ENCODE results near the gene POLR3GL.

- no peak for TF ChIP-seq EP300 (IDR thresholded peaks at IDR 0.05; ENCODE audit: borderline replicate concordance)
- TF ChIP-seq MAX (IDR thresholded peaks at IDR 0.05) = no peak
- no peak for TF ChIP-seq RAD21 (IDR thresholded peaks at IDR 0.05; ENCODE audit: low read depth)
- TF ChIP-seq CEBPB (IDR thresholded peaks at IDR 0.05) = no peak
- no peak for TF ChIP-seq REST (IDR thresholded peaks at IDR 0.05; ENCODE audit: low read depth)
- TF ChIP-seq YY1 (IDR thresholded peaks at IDR 0.05; ENCODE audit: low read depth) = no peak
- no peak for TF ChIP-seq NFIC (IDR thresholded peaks at IDR 0.05)
- no peak for TF ChIP-seq TCF12 (IDR thresholded peaks at IDR 0.05; ENCODE audit: low read depth)
- TF ChIP-seq CREB1 (IDR thresholded peaks at IDR 0.05; ENCODE audit: low read depth) = no peak
- no peak for TF ChIP-seq USF1 (IDR thresholded peaks at IDR 0.05)
- no peak for TF ChIP-seq TEAD4 (IDR thresholded peaks at IDR 0.05)
- no peak for TF ChIP-seq EGR1 (IDR thresholded peaks at IDR 0.05)
- no peak for TF ChIP-seq FOXM1 (IDR thresholded peaks at IDR 0.05; ENCODE audit: borderline replicate concordance, low read depth)
Measured at GRCh38 chr1:145956361-145956760, 8.1 kb upstream of the POLR3GL start.
